Spleen (tissue), 7 donors: ENCODE results near the gene RNF146.

Experiments used
- CTCF ChIP-seq, 11 experiments: fragments of 200-600 bp in 7 of 11; fragments of 450-650 bp in 4 of 11; sonication (generic) in 4 of 11; IDR thresholded peaks in 8 of 11; conservative IDR thresholded peaks in 3 of 11; 1 replicate in 7 of 11; 2 replicates in 4 of 11; pipeline versions ENCODE4 v1.4.0 to v1.8.0; 2016 to 2021; ENCODE audit warnings: antibody characterized with exemption in 11 of 11, inconsistent platforms in 4 of 11, mild to moderate bottlenecking in 1 of 11
- POLR2A ChIP-seq, 3 donors: fragments of 450-650 bp; IDR thresholded peaks; one replicate each; pipeline ENCODE4 v1.5.1; 2017; ENCODE audit warnings: antibody characterized with exemption in 3 of 3, mild to moderate bottlenecking in 1 of 3
- POLR2AphosphoS5 ChIP-seq, 3 donors: sonication (generic); formaldehyde crosslinking; IDR thresholded peaks; one replicate each; pipeline ENCODE4 v1.5.1; 2017; ENCODE audit warnings: antibody characterized with exemption in 3 of 3
- donor health status: DM: no; HTN: no; CAD: no; lungs with moderate emphysema.
- donor health status: DM: no; HTN: no; CAD: no.
- donor health status: DM: no; HTN: no; CAD: no.

- TF ChIP-seq CTCF (IDR thresholded peaks at IDR 0.05 in 8 of 11, conservative IDR thresholded peaks at IDR 0.05 in 3 of 11) (no peak), POLR2A (IDR thresholded peaks at IDR 0.05) (no peak), POLR2AphosphoS5 (IDR thresholded peaks at IDR 0.05) (no peak)
These were observed 3.2 kb upstream of the RNF146 start for GRCh38 chr6:127263481-127263880.
